ENCODE measurements around the gene AFAP1. TPM values are rescaled to one million over a fixed set of nuclear protein-coding genes. Genes with fewer than 3 reads are reported as not detected.

The AFAP1 gene
- total RNA-seq, 4 donors from 2014 or later = 4.4 to 16.6 (median 10.7) TPM

DNA sequence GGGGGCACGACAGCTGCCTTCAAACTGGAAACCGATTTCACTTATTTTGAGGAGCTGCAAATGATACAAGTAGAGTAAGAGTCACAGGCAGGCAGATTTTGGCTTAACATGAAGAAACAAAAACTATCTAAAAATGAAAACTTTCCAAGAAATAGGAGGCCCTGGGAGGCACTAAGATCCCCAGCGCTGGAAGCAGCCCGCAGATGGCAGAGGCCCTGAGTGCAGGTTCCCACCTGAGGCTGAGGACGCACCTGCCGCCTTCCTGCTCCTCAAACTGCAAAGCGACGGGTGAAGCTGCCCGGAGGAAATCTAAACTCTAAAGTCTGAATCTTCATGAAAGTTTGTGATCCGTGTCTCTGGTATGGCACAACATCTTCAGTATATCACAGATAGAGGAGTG lies 138.7 kb downstream of the AFAP1 start:
- Histone ChIP-seq H3K27me3 (no peaks in the 10 kb centered on the region), H3K9me3 (no peaks in the 10 kb centered on the region), H3K27ac (no peak overlapping the region), H3K36me3 (peaks cover 0 to 53% (median 0%) of the 10 kb centered on the region in 3 donors), H3K4me1 (peaks cover 0 to 24% (median 8%) of the 10 kb centered on the region in 3 donors), H3K4me3 (no peak overlapping the region)
- intact Hi-C loops (cut with DNase I) = loop anchor here (10.0 kb wide), 1 partner anchor 124 kb away; no protein-coding TSS in a partner anchor
- no peak for TF ChIP-seq POLR2A (IDR thresholded peaks at IDR 0.05)
- TF ChIP-seq, protein P1, sequence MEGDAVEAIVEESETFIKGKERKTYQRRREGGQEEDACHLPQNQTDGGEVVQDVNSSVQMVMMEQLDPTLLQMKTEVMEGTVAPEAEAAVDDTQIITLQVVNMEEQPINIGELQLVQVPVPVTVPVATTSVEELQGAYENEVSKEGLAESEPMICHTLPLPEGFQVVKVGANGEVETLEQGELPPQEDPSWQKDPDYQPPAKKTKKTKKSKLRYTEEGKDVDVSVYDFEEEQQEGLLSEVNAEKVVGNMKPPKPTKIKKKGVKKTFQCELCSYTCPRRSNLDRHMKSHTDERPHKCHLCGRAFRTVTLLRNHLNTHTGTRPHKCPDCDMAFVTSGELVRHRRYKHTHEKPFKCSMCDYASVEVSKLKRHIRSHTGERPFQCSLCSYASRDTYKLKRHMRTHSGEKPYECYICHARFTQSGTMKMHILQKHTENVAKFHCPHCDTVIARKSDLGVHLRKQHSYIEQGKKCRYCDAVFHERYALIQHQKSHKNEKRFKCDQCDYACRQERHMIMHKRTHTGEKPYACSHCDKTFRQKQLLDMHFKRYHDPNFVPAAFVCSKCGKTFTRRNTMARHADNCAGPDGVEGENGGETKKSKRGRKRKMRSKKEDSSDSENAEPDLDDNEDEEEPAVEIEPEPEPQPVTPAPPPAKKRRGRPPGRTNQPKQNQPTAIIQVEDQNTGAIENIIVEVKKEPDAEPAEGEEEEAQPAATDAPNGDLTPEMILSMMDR (IDR thresholded peaks at IDR 0.05) = no peak
- 74 to 89% methylated on average over 10 of the region's 10 CpGs for WGBS, 2 donors
- DNase-seq = no peak

DNA sequence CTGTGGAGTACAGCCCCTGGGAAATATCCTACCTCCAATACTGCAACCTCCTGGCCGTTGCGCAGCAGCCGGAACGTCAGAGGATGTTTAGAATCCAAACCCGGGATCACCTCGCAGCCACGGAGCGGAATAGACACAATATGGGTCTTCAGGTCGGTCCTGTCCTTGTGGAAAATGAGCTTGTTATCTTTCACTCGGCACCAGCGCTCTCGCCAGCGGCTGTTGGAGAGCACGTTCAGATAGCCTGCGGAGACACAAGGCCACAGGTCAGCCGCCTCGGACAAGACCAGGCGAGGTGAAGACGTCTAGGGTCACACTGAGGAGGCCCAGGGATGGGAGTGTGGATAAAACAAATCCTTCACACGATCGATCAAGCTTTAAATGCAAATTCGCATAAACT lies 139.3 kb downstream of the AFAP1 start:
- H3K36me3 ChIP-seq = peaks cover 0 to 59% (median 0%) of the 10 kb centered on the region in 3 donors
- H3K9me3 ChIP-seq = no peaks in the 10 kb centered on the region
- H3K27ac ChIP-seq = no peak overlapping the region
- peaks cover 0 to 19% (median 3%) of the 10 kb centered on the region in 3 donors for H3K4me1 ChIP-seq
- TF ChIP-seq, protein P1 (IDR thresholded peaks at IDR 0.05) = no peak
- TF ChIP-seq POLR2A (IDR thresholded peaks at IDR 0.05) = no peak
- H3K4me3 ChIP-seq = no peak overlapping the region
- intact Hi-C loops (cut with DNase I) = loop anchor here (10.0 kb wide), 1 partner anchor 124 kb away; no protein-coding TSS in a partner anchor
- no peaks in the 10 kb centered on the region for H3K27me3 ChIP-seq
- 89 to 94% methylated on average over 18 to 22 of the region's 22 CpGs for WGBS, 2 donors
- DNase-seq = no peak

DNA sequence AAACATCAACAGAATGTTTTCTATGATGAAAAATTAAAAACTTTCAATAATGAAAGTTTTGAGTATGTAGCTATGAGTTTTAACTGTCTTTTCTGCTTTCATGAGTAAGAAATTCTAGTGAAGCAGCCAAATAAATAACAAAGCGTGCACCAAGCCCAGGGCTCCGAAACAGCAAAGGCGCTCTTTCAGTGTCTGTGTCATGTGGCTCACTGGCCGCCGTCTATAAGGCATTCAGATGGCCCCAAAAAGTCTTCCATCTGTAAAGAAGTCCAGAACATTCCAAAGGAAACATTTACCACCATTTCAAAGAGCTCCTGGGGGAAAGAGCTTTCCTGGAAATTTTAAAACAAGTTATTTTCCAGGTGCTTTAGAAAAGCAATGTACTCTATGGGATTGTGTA lies 139.9 kb downstream of the AFAP1 start:
- WGBS, 2 donors = 93 to 94% methylated on average over 5 of the region's 5 CpGs
- no peak for DNase-seq
- intact Hi-C loops (cut with DNase I) = loop anchor here (10.0 kb wide), 1 partner anchor 125 kb away; no protein-coding TSS in a partner anchor

DNA sequence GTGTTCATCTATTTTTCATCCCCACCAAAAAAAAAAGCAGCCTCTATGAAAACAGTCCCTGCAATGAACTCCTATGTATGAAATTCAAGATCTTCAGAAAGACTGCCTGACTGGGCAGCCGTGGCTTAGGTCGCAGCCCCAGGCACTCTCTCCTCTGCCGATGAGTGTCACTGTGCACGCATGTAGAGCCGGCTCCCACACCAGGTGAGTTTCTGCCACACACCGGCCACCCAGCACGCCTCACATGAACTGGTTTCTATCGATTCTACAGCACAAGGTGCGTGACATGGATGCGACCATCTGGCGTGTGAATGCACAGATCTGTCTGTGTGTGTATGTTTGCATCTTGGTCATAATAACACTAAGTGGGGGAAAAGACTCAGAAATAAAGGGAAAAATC lies 140.4 kb downstream of the AFAP1 start:
- H3K4me1 ChIP-seq = peaks cover 0 to 7% (median 0%) of the 10 kb centered on the region in 3 donors
- TF ChIP-seq, protein P1 (IDR thresholded peaks at IDR 0.05) = no peak
- H3K9me3 ChIP-seq = no peaks in the 10 kb centered on the region
- intact Hi-C loops (cut with DNase I) = no loop called here
- 93 to 94% methylated on average over 6 to 7 of the region's 11 CpGs for WGBS, 2 donors
- no peak overlapping the region for H3K4me3 ChIP-seq
- H3K27me3 ChIP-seq = no peaks in the 10 kb centered on the region
- H3K27ac ChIP-seq = no peak overlapping the region
- no peak for DNase-seq
- peaks cover 0 to 64% (median 0%) of the 10 kb centered on the region in 3 donors for H3K36me3 ChIP-seq

More for the DNA sequence above, 139.9 kb downstream of the AFAP1 start:
- Histone ChIP-seq H3K27ac (no peak overlapping the region), H3K27me3 (no peaks in the 10 kb centered on the region), H3K36me3 (peaks cover 0 to 64% (median 0%) of the 10 kb centered on the region in 3 donors), H3K4me1 (peaks cover 0 to 12% (median 0%) of the 10 kb centered on the region in 3 donors), H3K4me3 (no peak overlapping the region), H3K9me3 (no peaks in the 10 kb centered on the region)
- TF ChIP-seq POLR2A (IDR thresholded peaks at IDR 0.05) = no peak
- TF ChIP-seq, protein P1 (IDR thresholded peaks at IDR 0.05) = no peak

DNA sequence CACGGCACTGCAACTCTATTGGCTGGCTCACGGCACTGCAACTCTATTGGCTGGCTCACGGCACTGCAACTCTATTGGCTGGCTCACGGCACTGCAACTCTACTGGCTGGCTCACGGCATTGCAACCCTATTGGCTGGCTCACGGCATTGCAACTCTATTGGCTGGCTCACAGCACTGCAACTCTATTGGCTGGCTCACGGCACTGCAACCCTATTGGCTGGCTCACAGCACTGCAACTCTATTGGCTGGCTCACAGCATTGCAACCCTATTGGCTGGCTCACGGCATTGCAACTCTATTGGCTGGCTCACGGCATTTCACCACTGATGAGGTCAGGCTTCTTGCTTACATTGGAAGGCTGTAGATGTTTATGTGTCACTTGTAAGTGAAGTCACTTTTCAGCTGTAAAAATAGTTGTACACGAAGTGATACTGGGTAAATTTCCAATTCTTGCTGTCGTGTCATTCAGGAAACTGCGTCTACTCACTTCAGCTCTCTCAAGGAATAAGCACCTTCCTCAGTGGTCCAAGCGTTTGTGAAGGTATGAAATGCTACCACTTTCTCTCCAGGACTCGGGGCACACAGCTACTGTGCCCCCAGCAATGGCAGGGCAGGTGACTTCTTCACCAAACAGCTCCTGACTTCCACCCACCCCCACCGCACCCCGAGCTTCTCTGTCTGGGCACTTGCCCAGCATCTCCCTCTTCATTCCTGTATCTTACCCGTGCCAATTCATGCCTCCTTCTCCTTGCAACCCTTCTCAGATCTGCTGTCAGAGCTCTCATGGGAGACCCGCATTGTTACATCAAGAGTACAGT lies 141.3 kb downstream of the AFAP1 start:
- H3K27me3 ChIP-seq = no peaks in the 10 kb centered on the region
- H3K4me1 ChIP-seq = no peaks in the 10 kb centered on the region
- H3K27ac ChIP-seq = peak overlapping the region in 2 of 4 donors; percentile 11 to 31
- no peak overlapping the region for H3K4me3 ChIP-seq
- DNase-seq = no peak
- intact Hi-C loops (cut with DNase I) = no loop called here
- H3K9me3 ChIP-seq = no peaks in the 10 kb centered on the region
- H3K36me3 ChIP-seq = peaks cover 0 to 73% (median 0%) of the 10 kb centered on the region in 3 donors
- TF ChIP-seq, protein P1 (IDR thresholded peaks at IDR 0.05) = no peak
- TF ChIP-seq POLR2A (IDR thresholded peaks at IDR 0.05) = no peak
- 75 to 89% methylated on average over 9 to 11 of the region's 18 CpGs for WGBS, 2 donors

Data from esophagus squamous epithelium (tissue), 5 donors.